Measurements from ENCODE around the gene LRRTM3.

LRRTM3 gene

GRCh38 chr10:67140641-67141040, 214.8 kb downstream of the LRRTM3 start:
- no peak for DNase-seq (ENCODE audit: low read depth)
- no peak for TF ChIP-seq CTCF (IDR thresholded peaks at IDR 0.05; ENCODE audit: control insufficient read depth, insufficient read depth, low read depth, low read length, missing control alignments)
- no peak overlapping the region for H3K4me3 ChIP-seq (ENCODE audit: control insufficient read depth, low read depth, low read length)

- DNase-seq (ENCODE audit: low read depth) = no peak
- H3K4me3 ChIP-seq (ENCODE audit: control insufficient read depth, low read depth, low read length) = no peak overlapping the region
- TF ChIP-seq CTCF (IDR thresholded peaks at IDR 0.05; ENCODE audit: control insufficient read depth, insufficient read depth, low read depth, low read length, missing control alignments) = no peak
Measured at GRCh38 chr10:67141300-67141699, 215.5 kb downstream of the LRRTM3 start.

- no peak overlapping the region for H3K4me3 ChIP-seq (ENCODE audit: control insufficient read depth, low read depth, low read length)
- no peak for DNase-seq (ENCODE audit: low read depth)
- no peak for TF ChIP-seq CTCF (IDR thresholded peaks at IDR 0.05; ENCODE audit: control insufficient read depth, insufficient read depth, low read depth, low read length, missing control alignments)
Measured at GRCh38 chr10:67144530-67144929, 218.7 kb downstream of the LRRTM3 start.
